Thyroid gland (tissue), 4 donors: ENCODE results near the gene SYDE2.

Experiments
- CTCF ChIP-seq, 6 experiments: fragments of 200-600 bp in 3 of 6; fragments of 450-650 bp in 3 of 6; sonication (generic) in 3 of 6; IDR thresholded peaks; one replicate each; pipeline ENCODE4 v1.5.1; 2016 to 2019; ENCODE audit warnings: antibody characterized with exemption in 6 of 6, mild to moderate bottlenecking in 2 of 6, inconsistent platforms in 1 of 6, moderate library complexity in 1 of 6
- POLR2A ChIP-seq, 2 donors: fragments of 450-650 bp; IDR thresholded peaks; one replicate each; pipeline ENCODE4 v1.6.1; 2017; ENCODE audit warnings: antibody characterized with exemption in 2 of 2, mild to moderate bottlenecking in 2 of 2, moderate library complexity in 1 of 2

GRCh38 chr1:85208488-85208887 lies 7.7 kb upstream of the SYDE2 start:
- no peak for TF ChIP-seq CTCF (IDR thresholded peaks at IDR 0.05)
- TF ChIP-seq POLR2A (IDR thresholded peaks at IDR 0.05): no peak
